K562 (cell line): ENCODE results near the gene DKKL1. TPM values are rescaled to one million over a fixed set of nuclear protein-coding genes. Genes with fewer than 3 reads are reported as not detected.

Source experiments
- ATAC-seq: fragments of 200-7000 bp; cut with Tn5 transposase; 3 replicates; pipeline ENCODE4 v1.9.1; 2020; ENCODE audit warnings: moderate library complexity
- BruUV-seq: library from RNA; stranded (reverse); fragments of 400-500 nt; replicated peaks from 2 replicates; lab custom pipeline; 2021; lab: Mats Ljungman, UMichigan
- CTCF ChIA-PET: fragments of 300-600 bp; formaldehyde crosslinking; extraction: SDS; loops from one replicate; lab custom pipeline; 2021; ENCODE audit warnings: low intra/inter-chr PET ratio; lab: Yijun Ruan, JAX
- POLR2A ChIA-PET: fragments of 300-600, 350-650 bp; sonication (Branson Sonifier 250); formaldehyde crosslinking; extraction: SDS; loops from one replicate; lab custom pipeline; 2021; ENCODE audit warnings: antibody characterized with exemption, inconsistent platforms; lab: Yijun Ruan, JAX
- DNase-seq, 4 experiments: peaks; one replicate each; pipeline versions ENCODE4 v3.0.0 to v3.0.0-alpha.2; 2011 to 2018; ENCODE audit warnings: low spot score in 3 of 4, mixed read lengths in 3 of 4; ENCODE audit errors: extremely low read depth in 1 of 4
- FAIRE-seq: peaks from 2 replicates; lab custom pipeline; 2011; peaks lifted over from hg19 to GRCh38; lab: Jason Lieb, UNC
- H2AFZ ChIP-seq: 2 replicates; pipeline ENCODE4 v1.6.0; 2011; ENCODE audit warnings: low read depth, low read length, control low read depth, inconsistent platforms
- H3K27ac ChIP-seq: fragments of 200-600 bp; 3 replicates; pipeline ENCODE4 v1.8.0; 2011; ENCODE audit warnings: low read depth, mild to moderate bottlenecking, control low read depth, inconsistent platforms, low read length, moderate library complexity, mixed read lengths; ENCODE audit errors: extremely low read depth
- H3K27me3 ChIP-seq, 2 experiments: fragments of 300-600 bp in 1 of 2; 2 replicates in 1 of 2; 3 replicates in 1 of 2; pipeline versions ENCODE4 v1.6.0 to v1.8.0; 2011; ENCODE audit warnings: inconsistent platforms in 2 of 2, low read length in 2 of 2, mild to moderate bottlenecking in 1 of 2, mixed read lengths in 1 of 2, moderate library complexity in 1 of 2; ENCODE audit not compliant: control insufficient read depth in 2 of 2, insufficient read depth in 2 of 2
- H3K36me3 ChIP-seq: fragments of 300-600 bp; 3 replicates; pipeline ENCODE4 v1.8.0; 2011; ENCODE audit warnings: mild to moderate bottlenecking, low read length, inconsistent platforms; ENCODE audit not compliant: control insufficient read depth, insufficient read depth
- H3K4me1 ChIP-seq, 2 experiments: fragments of 200-600 bp in 1 of 2; replicated peaks in 1 of 2; 2 replicates in 1 of 2; 3 replicates in 1 of 2; pipeline versions ENCODE4 v1.5.1 to v1.8.0; 2011; ENCODE audit warnings: inconsistent platforms in 2 of 2, low read length in 2 of 2, mild to moderate bottlenecking in 1 of 2, mixed read lengths in 1 of 2, moderate library complexity in 1 of 2; ENCODE audit not compliant: control insufficient read depth in 2 of 2, insufficient read depth in 2 of 2
- H3K4me2 ChIP-seq: 2 replicates; pipeline ENCODE4 v1.6.1; 2011; ENCODE audit warnings: low read length, control low read depth, inconsistent platforms, mixed read lengths; ENCODE audit not compliant: insufficient read depth
- H3K4me3 ChIP-seq: fragments of 200-600 bp; sonication (generic), shearing (Covaris generic); 2 replicates; pipeline ENCODE4 v1.5.1; 2016; ENCODE audit warnings: control low read depth, inconsistent platforms
- H3K79me2 ChIP-seq: fragments of 200-600 bp; 3 replicates; pipeline ENCODE4 v1.8.0; 2011; ENCODE audit warnings: low read length, inconsistent platforms; ENCODE audit not compliant: control insufficient read depth, insufficient read depth
- H3K9ac ChIP-seq, 2 experiments: 2 replicates each; pipeline versions ENCODE4 v1.6.0 to v1.6.1; 2011; ENCODE audit warnings: low read depth in 2 of 2, low read length in 2 of 2, control low read depth in 1 of 2, inconsistent platforms in 1 of 2, mild to moderate bottlenecking in 1 of 2, mixed read lengths in 1 of 2; ENCODE audit not compliant: insufficient read depth in 1 of 2
- H3K9me1 ChIP-seq: one replicate; pipeline ENCODE4 v1.6.0; 2011; ENCODE audit warnings: inconsistent platforms, mild to moderate bottlenecking, low read length, moderate library complexity; ENCODE audit not compliant: control insufficient read depth, insufficient read depth
- H3K9me3 ChIP-seq: replicated peaks from 2 replicates; pipeline ENCODE4 v1.5.1; 2011; ENCODE audit warnings: low read depth, low read length, inconsistent platforms; ENCODE audit not compliant: control insufficient read depth, insufficient read depth
- H4K20me1 ChIP-seq: replicated peaks from 2 replicates; pipeline ENCODE4 v1.6.1; 2011; ENCODE audit warnings: low read length, inconsistent platforms, mixed read lengths; ENCODE audit not compliant: control insufficient read depth, insufficient read depth
- ATF4 ChIP-seq: fragments of 450-650 bp; formaldehyde crosslinking; IDR thresholded peaks from 2 replicates; pipeline ENCODE4 v1.4.0; 2022; ENCODE audit warnings: mild to moderate bottlenecking, moderate library complexity
- DLX4 ChIP-seq: fragments of 250-450 bp; sonication (Bioruptor Pico); IDR thresholded peaks from 2 replicates; pipeline ENCODE4 v1.6.1; 2021; ENCODE audit warnings: mild to moderate bottlenecking
- FOXA1 ChIP-seq: fragments of 450-650 bp; IDR thresholded peaks from 2 replicates; pipeline ENCODE4 v1.6.1; 2016; ENCODE audit warnings: mild to moderate bottlenecking, borderline replicate concordance
- GMEB1 ChIP-seq: fragments of 250-450 bp; sonication (Bioruptor Pico); IDR thresholded peaks from 2 replicates; pipeline ENCODE4 v1.4.0; 2020; ENCODE audit warnings: mild to moderate bottlenecking
- GTF2A2 ChIP-seq: IDR thresholded peaks from 2 replicates; pipeline ENCODE4 v1.6.1; 2016; ENCODE audit warnings: mild to moderate bottlenecking, missing genetic modification characterization, missing compliant biosample characterization
- HINFP ChIP-seq: fragments of 450-650 bp; conservative IDR thresholded peaks from 2 replicates; pipeline ENCODE4 v1.6.1; 2016; ENCODE audit warnings: missing genetic modification characterization, low read depth, mild to moderate bottlenecking, control low read depth, missing compliant biosample characterization
- JUN ChIP-seq, 2 experiments: sonication (generic) in 1 of 2; formaldehyde crosslinking in 1 of 2; IDR thresholded peaks; 2 replicates each; pipeline versions ENCODE4 v1.6.1 to v1.8.0; 2012 to 2022; ENCODE audit warnings: borderline replicate concordance in 2 of 2, mild to moderate bottlenecking in 2 of 2, improper control_type of control experiment in 1 of 2, low read depth in 1 of 2, low read length in 1 of 2, missing genetic modification reagents in 1 of 2
- KDM5B ChIP-seq: fragments of 200-600 bp; sonication (generic); IDR thresholded peaks from 2 replicates; pipeline ENCODE4 v1.6.1; 2012; ENCODE audit warnings: low read depth, mild to moderate bottlenecking, moderate library complexity, low read length, control low read depth, inconsistent platforms; ENCODE audit not compliant: insufficient replicate concordance
- MTA2 ChIP-seq: fragments of 450-650 bp; IDR thresholded peaks from 2 replicates; pipeline ENCODE4 v1.6.1; 2016; ENCODE audit warnings: low read depth
- SMARCC2 ChIP-seq: fragments of 450-650 bp; IDR thresholded peaks from 2 replicates; pipeline ENCODE4 v1.6.1; 2017; ENCODE audit warnings: antibody characterized with exemption, moderate library complexity, mild to moderate bottlenecking, low read depth
- ZC3H8 ChIP-seq: fragments of 450-650 bp; IDR thresholded peaks from 2 replicates; pipeline ENCODE4 v1.6.1; 2017
- ZNF282 ChIP-seq: sonication (generic); formaldehyde crosslinking; IDR thresholded peaks from 2 replicates; pipeline ENCODE4 v1.8.1; 2023; ENCODE audit warnings: missing genetic modification reagents
- ZNF518B ChIP-seq: fragments of 250-450 bp; sonication (Bioruptor Pico); IDR thresholded peaks from 2 replicates; pipeline ENCODE4 v1.5.0; 2021; ENCODE audit warnings: mild to moderate bottlenecking, moderate library complexity
- WGBS: fragments of 100-300 bp; shearing (Covaris generic); methylation state at CpG from one replicate; pipeline ENCODE4 v1.1.6; 2016; ENCODE audit warnings: low coverage, mixed read lengths; ENCODE audit not compliant: insufficient coverage; ENCODE audit errors: missing lambda C conversion rate; 5-methylcytosine and 5-hydroxymethylcytosine counted together
- in situ Hi-C: fragments of 300-500 bp; cut with MboI; formaldehyde crosslinking; loops from 4 replicates; pipeline ENCODE4 v1.15.0; 2018; ENCODE audit warnings: inconsistent platforms, mixed read lengths
- intact Hi-C: fragments of 100-400 bp; cut with micrococcal nuclease; formaldehyde crosslinking; loops from 2 replicates; pipeline ENCODE4 v1.14.2; 2022
- polyA plus RNA-seq, 8 experiments: library from polyadenylated mRNA; depleted of rRNA in 4 of 8; stranded (reverse) in 5 of 8; unstranded in 3 of 8; fragments of >200 nt; fragmentation: Nextera tagmentation in 2 of 8; fragmentation: Illumina TruSeq in 1 of 8; extraction: Ambion mirVana in 2 of 8; extraction: Trizol in 1 of 8; gene quantifications; 2 replicates each; pipeline versions ENCODE4 v1.2.1 to v1.2.3, GENCODE V29; 2011 to 2014; ENCODE audit warnings: inconsistent platforms in 1 of 8, missing spikeins in 1 of 8
- total RNA-seq, 7 experiments: library from RNA; depleted of rRNA in 6 of 7; stranded (reverse); fragments of >200 nt in 6 of 7; fragmentation: Illumina TruSeq in 2 of 7; extraction: Trizol in 2 of 7; gene quantifications; 2 replicates each; pipeline versions ENCODE4 v1.2.1 to v1.2.3, GENCODE V29; 2011 to 2021; ENCODE audit warnings: low replicate concordance in 1 of 7

The DKKL1 gene
- total and polyA plus RNA-seq, 9 of the 15 experiments (the other 6 are each of a cell fraction or from before 2014, with no cell fraction given) = 0.15 to 1.7 (median 0.52) TPM

- TF ChIP-seq DLX4 (no peak), ATF4 (CRISPR knock-in tag) (no peak), SMARCC2 (no peak)
These were observed 7.3 kb upstream of the DKKL1 start (continued) for GRCh38 chr19:49356382-49356781.

GRCh38 chr19:49357186-49357585 lies 6.5 kb upstream of the DKKL1 start:
- intact Hi-C loops (no loop called here), in situ Hi-C loops (no loop called here)
- Histone ChIP-seq H3K9me3 (no peaks in the 10 kb centered on the region), H3K79me2 (peaks cover 7% of the 10 kb centered on the region; the same call in 1 of the 3 replicates), H3K27ac (no peak overlapping the region), H4K20me1 (no peaks in the 10 kb centered on the region), H3K4me2 (no peak overlapping the region), H3K9ac (peak overlapping the region in 1 of 2 experiments; percentile 65; a peak in 1 of 4 replicates), H3K27me3 (no peaks in the 10 kb centered on the region), H3K9me1 (no peaks in the 10 kb centered on the region), H3K4me1 (peaks cover 7 to 34% of the 10 kb centered on the region in 2 experiments; a peak in 4 of 5 replicates), H3K4me3 (no peak overlapping the region), H2AFZ (no peak overlapping the region), H3K36me3 (peaks cover 21% of the 10 kb centered on the region; the same call in 1 of the 3 replicates)
- no peak for FAIRE-seq
- 74% methylated on average over 7 of the region's 9 CpGs for WGBS
- ChIA-PET POLR2A (no interaction called here), CTCF (no interaction called here)
- DNase-seq = no peak
- no TSS peak for BruUV-seq
- ATAC-seq = no peak
- no peak for TF ChIP-seq GTF2A2 (tag)
- no peak for TF ChIP-seq JUN (IDR thresholded peaks at IDR 0.05; ENCODE audit: borderline replicate concordance, low read depth, low read length)
- no peak for TF ChIP-seq JUN (CRISPR knock-in tag; IDR thresholded peaks at IDR 0.05; ENCODE audit: borderline replicate concordance)
- TF ChIP-seq FOXA1 = no peak
- no peak for TF ChIP-seq KDM5B
- no peak for TF ChIP-seq MTA2
- TF ChIP-seq ZNF518B (CRISPR knock-in tag) = no peak
- TF ChIP-seq GMEB1 (CRISPR knock-in tag) = no peak
- no peak for TF ChIP-seq HINFP (tag)
- TF ChIP-seq ZNF282 (CRISPR knock-in tag) = no peak
- no peak for TF ChIP-seq ZC3H8
